ENCODE data around the gene ABHD12. TPM values are rescaled to one million over a fixed set of nuclear protein-coding genes. Genes with fewer than 3 reads are reported as not detected.
A peak's percentile ranks its signal among the peaks of the same experiment; 100 is the strongest.

The ABHD12 gene
- total RNA-seq, 1 experiment from 2014 or later: 22.4 TPM

DNA sequence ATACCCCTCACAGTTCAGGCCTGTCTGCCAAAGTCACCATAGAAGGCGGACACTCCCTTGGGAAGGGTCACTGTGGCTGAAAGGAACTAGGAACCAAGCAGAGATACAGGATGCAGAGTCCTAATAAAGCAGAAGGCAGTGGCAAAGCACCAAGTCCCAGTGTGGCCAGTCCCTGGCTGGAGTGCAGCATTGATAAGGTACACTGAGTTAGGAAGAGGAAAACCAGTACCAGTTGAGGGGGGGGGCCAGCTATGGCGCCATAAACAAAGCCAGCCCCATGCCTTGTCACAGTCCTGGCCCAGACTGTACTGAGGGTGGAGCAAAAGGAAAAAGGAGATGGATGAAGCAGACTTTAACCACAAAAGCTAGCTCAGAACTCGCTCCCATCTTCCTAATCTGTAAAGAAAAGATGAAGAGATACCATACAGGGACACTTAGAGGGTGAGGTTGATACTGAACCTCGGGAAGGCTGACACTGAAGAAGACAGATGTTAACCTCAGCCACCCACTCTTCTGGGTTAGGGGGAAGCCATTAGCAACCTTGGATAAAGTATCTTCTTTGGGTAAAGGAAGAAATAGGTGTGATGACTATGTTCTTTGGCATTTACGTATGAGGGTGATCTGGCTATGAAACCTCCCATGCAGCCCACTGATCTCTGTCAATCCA lies 7.8 kb downstream of the ABHD12 start:
- no peak for DNase-seq (ENCODE audit: low read depth)

- DNase-seq (ENCODE audit: low read depth): no peak
Observed at GRCh38 chr20:25380945-25381614, 9.6 kb downstream of the ABHD12 start.

DNA sequence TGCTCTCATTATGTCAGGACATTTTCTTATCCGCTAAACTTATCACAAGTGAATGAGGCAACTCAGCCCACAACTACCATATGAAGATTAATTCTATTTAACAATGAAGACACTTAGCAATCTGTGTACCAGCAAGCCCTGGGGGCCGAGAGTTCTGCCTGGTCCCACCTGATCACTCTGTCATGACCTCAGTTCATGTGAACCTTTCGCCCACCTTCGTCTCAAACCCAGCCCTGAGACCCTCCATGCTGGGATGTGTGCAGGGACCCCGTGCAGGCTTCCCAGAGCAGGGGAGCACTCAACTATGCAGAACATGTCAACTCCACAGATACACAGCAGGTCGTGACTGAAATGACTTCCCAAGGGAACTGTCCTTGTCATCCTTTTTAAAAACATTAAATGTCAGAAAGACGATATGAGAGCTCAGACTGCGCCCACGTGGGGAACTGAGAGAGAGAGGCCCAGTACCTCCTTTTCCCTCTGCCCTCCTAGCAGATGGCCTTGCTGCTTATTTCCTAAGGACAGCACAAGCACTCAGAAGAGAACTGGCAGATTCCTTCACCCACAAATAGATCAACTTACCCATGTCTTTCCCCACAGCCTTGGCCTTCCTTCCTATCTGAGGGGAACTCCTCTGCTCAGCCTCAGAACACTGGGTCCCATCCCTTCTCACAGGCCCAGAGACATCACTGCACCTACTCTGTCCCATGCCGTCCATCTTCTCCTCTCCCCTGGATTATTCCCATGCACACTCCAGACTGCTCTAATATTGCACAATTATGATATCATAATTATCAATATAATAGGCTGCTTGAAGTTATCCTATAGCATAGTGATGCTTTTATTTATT lies 11.5 kb downstream of the ABHD12 start:
- DNase-seq (ENCODE audit: low read depth): no peak

GRCh38 chr20:25378189-25378883 lies 12.3 kb downstream of the ABHD12 start:
- DNase-seq (ENCODE audit: low read depth): no peak

DNA sequence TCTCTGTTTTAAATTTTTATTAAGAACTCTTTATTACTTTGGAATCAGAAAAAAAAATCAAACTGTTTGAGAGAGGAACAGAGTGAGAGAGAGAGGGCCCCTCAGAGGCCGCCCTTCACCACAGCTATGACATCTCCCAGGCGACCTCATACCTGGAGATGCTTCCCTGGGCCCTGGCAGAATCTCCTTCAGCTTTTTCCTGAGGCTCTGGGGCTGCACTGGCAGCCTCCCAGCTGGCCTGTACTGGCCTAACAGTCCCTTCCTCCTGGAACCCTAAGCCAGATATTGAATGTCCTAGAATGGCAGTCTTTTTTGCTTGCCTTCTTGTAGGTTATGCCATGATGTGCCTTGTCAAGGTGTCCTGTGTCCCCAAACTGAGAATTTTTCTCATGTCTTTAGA lies 13.7 kb downstream of the ABHD12 start:
- no peak for DNase-seq (ENCODE audit: low read depth)

GRCh38 chr20:25376236-25376635 lies 14.4 kb downstream of the ABHD12 start:
- no peak for DNase-seq (ENCODE audit: low read depth)

GRCh38 chr20:25374842-25375241 lies 15.8 kb downstream of the ABHD12 start:
- no peak for DNase-seq (ENCODE audit: low read depth)

GRCh38 chr20:25372584-25373336 lies 17.9 kb downstream of the ABHD12 start:
- peak; percentile 69 for DNase-seq (ENCODE audit: low read depth)

GRCh38 chr20:25369971-25370370 lies 20.7 kb downstream of the ABHD12 start:
- peak; percentile 19 for DNase-seq (ENCODE audit: low read depth)

GRCh38 chr20:25369529-25369928 lies 21.1 kb downstream of the ABHD12 start:
- no peak for DNase-seq (ENCODE audit: low read depth)

GRCh38 chr20:25368976-25369375 lies 21.7 kb downstream of the ABHD12 start:
- DNase-seq (ENCODE audit: low read depth): no peak

DNA sequence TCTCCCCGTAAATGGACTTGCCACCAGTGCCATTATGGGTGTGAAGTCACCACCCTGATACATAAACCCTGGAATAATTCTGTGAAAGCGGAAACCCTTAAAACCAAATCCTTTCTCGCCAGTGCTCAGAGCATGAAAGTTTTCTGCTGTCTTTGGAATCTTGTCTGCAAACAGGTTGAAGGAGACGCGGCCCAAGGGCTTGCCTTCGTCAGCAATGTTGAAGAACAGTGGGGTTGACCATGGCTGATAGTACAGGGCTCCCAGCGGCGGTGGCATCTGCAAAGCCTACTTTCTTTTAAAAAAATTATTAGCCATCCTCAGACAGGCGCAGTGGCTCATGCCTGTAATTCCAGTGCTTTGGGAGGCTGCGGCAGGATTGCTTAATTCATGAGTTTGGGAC lies 22.1 kb downstream of the ABHD12 start:
- DNase-seq (ENCODE audit: low read depth): no peak

GRCh38 chr20:25364879-25365699 lies 25.5 kb downstream of the ABHD12 start:
- no peak for DNase-seq (ENCODE audit: low read depth)

DNA sequence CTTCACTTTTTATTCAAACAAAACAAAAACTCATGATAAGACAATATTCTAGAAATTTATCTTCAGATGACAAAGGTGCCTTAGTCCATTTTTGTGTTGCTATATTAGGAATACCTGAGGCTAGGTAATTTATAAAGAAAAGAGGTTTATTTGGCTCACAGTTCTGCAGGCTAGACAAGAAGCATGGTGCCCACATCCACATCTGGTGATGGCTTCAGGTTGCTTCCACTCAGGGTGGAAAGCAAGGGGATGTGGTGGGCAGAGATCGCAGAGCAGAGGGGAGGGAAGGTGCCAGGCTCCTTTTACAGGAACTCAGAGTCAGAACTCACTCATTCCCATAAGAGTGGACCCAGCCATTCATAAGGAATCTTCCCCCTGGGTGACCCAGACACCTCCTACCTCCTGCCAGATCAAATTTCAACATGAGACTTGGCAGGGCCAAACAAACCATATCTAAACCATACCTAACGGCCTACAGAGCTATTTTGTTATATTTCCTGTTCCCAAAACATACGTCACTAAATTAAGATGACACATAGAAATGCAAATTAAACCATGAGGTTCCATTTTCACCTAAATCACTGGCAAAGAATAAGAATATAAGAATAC lies 26.4 kb downstream of the ABHD12 start:
- DNase-seq (ENCODE audit: low read depth): peak; percentile 8

DNA sequence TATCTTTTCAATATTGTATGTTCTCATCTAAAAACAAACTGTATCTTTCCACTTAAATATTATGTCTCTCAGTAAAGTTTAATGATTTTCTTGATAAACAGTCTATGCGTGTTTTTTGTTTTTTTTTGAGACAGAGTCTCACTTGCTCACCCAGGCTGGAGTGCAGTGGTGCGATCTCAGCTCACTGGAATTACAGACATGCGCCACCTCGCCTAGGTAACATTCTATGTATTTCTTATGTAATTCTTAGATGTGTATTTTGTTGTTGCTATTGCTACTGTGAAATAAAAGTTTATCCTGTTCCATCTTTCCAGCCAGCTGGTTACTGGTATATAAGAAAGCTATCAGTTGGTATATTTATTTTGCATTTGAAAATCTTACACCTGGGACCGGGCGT lies 29.4 kb downstream of the ABHD12 start:
- DNase-seq (ENCODE audit: low read depth): peak; percentile 13

DNA sequence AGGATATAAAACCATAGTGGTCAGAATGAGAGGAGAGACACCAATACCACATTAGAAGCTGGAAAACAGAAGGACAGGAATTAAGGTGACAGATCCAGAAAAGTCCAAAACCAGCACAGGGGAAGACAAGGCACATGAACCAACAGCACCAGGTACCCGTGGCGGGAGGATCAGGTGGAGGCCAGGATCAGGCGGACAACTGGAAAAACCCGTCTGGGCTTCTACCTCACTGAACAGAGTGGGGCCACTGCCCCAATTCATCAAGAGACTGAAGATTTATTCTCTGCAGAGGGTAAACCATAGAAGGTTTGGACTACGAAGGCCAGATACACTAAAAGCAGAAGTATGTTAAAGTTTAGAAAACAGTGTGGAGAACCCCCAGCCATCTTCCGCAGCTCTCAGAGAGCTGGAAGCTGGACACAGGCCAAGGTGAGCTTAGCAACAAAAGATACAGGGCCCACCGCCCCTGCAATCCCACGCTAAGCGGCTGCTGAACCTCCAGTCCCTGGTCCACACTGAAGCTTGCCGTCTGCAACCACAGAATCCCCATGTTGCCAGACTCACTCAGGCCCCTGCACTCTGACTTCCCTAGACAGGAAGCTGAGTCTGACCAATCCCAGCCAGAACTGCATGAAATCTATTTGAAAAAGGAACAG lies 29.9 kb downstream of the ABHD12 start:
- peak; percentile 25 for DNase-seq (ENCODE audit: low read depth)

GRCh38 chr20:25356271-25356933 lies 34.2 kb downstream of the ABHD12 start:
- no peak for DNase-seq (ENCODE audit: low read depth)

DNA sequence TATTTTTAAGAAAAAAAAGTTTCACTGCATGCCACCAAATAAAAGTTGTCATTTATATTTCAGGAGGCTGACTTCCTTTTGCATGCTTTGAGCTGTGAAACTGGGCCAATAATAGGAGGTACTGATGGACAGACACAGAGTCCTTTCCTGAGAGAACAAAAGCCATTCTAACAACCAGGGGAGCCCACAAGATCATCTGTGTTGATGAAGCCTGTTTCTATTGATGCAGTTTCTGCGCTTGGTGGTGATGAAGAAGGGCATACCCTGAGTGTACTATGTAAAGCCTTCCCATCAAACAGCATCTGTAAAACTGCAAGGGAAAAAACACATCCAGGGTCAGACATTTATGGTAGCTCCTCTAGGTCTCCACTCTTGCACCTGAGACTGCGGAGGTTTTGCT lies 34.8 kb downstream of the ABHD12 start:
- no peak for DNase-seq (ENCODE audit: low read depth)

DNA sequence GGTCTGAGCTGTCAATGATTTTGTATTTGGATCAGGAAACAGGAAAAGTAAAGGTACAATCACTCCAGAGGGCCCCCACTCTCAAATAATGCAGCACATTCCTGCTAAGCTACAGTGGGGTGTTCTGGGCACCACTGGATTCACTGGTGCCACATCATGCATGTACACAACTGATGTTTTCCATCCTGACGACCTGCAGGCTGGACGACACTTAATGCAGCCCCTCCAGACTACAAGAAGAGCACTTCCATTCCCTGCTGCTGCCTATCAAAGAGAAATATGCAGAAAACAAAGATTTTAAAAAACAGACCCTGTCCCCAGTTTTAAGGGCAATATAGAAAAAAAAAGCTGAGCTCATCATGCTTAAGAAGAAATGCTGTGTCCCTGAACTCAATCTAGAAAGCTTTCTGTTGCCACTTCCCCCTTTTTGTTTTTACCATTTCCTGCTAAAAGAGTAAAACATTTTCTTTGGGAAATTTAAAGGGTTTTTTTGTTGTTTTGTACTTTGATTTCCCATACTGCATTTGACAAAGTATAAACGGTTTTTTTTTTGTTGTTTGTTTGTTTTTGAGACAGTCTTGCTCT lies 35.5 kb downstream of the ABHD12 start:
- DNase-seq (ENCODE audit: low read depth): no peak

Measured in Daoy (cell line).